HEK293 (cell line): Measurements from ENCODE around the gene TFAP2C.

ENCODE experiments used
- BCL11B ChIP-seq: fragments of 450-650 bp; formaldehyde crosslinking; IDR thresholded peaks from 2 replicates; pipeline ENCODE4 v1.5.1; 2016; ENCODE audit warnings: low read depth, missing biosample characterization, missing genetic modification characterization
- GFI1B ChIP-seq: fragments of 450-650 bp; formaldehyde crosslinking; IDR thresholded peaks from 2 replicates; pipeline ENCODE4 v1.5.1; 2016; ENCODE audit warnings: missing biosample characterization, missing genetic modification characterization
- GLI2 ChIP-seq: fragments of 450-650 bp; formaldehyde crosslinking; IDR thresholded peaks from 2 replicates; pipeline ENCODE4; 2017; ENCODE audit warnings: missing biosample characterization, missing genetic modification characterization, low read depth, borderline replicate concordance
- GLIS1 ChIP-seq: fragments of 450-650 bp; formaldehyde crosslinking; IDR thresholded peaks from 2 replicates; pipeline ENCODE4 v1.5.1; 2016; ENCODE audit warnings: missing biosample characterization, missing genetic modification characterization
- IKZF3 ChIP-seq: fragments of 450-650 bp; IDR thresholded peaks from 2 replicates; pipeline ENCODE4 v1.5.0; 2018; ENCODE audit warnings: missing biosample characterization, mild to moderate bottlenecking, missing genetic modification characterization, moderate library complexity
- KLF1 ChIP-seq: fragments of 450-650 bp; formaldehyde crosslinking; IDR thresholded peaks from 2 replicates; pipeline ENCODE4 v1.5.1; 2016; ENCODE audit warnings: missing biosample characterization, missing genetic modification characterization
- OSR2 ChIP-seq: fragments of 450-650 bp; formaldehyde crosslinking; IDR thresholded peaks from 2 replicates; pipeline ENCODE4 v1.5.1; 2016; ENCODE audit warnings: missing biosample characterization, missing genetic modification characterization
- PBX3 ChIP-seq: sonication (generic); formaldehyde crosslinking; IDR thresholded peaks from 2 replicates; pipeline ENCODE4 v1.8.1; 2022; ENCODE audit warnings: mild to moderate bottlenecking, moderate library complexity, missing genetic modification reagents
- SP2 ChIP-seq: fragments of 450-650 bp; formaldehyde crosslinking; IDR thresholded peaks from 2 replicates; pipeline ENCODE4 v1.5.1; 2016; ENCODE audit warnings: missing biosample characterization, missing genetic modification characterization
- SP3 ChIP-seq: fragments of 450-650 bp; formaldehyde crosslinking; IDR thresholded peaks from 2 replicates; pipeline ENCODE4 v1.5.1; 2016; ENCODE audit warnings: missing biosample characterization, missing genetic modification characterization
- ZBTB11 ChIP-seq: fragments of 450-650 bp; formaldehyde crosslinking; conservative IDR thresholded peaks from 2 replicates; pipeline ENCODE4 v1.5.1; 2016; ENCODE audit warnings: low read depth, missing biosample characterization, missing genetic modification characterization
- ZBTB26 ChIP-seq: fragments of 450-650 bp; formaldehyde crosslinking; optimal IDR thresholded peaks from 2 replicates; pipeline ENCODE3; 2016; ENCODE audit warnings: missing biosample characterization, mild to moderate bottlenecking, missing genetic modification characterization
- ZFP37 ChIP-seq: fragments of 450-650 bp; formaldehyde crosslinking; IDR thresholded peaks from 2 replicates; pipeline ENCODE4 v1.5.1; 2016; ENCODE audit warnings: missing biosample characterization, missing genetic modification characterization
- ZNF155 ChIP-seq: fragments of 450-650 bp; formaldehyde crosslinking; IDR thresholded peaks from 2 replicates; pipeline ENCODE4 v1.5.1; 2016; ENCODE audit warnings: missing biosample characterization, missing genetic modification characterization
- ZNF157 ChIP-seq: fragments of 450-650 bp; formaldehyde crosslinking; IDR thresholded peaks from 2 replicates; pipeline ENCODE4 v1.5.1; 2016; ENCODE audit warnings: missing biosample characterization, missing genetic modification characterization
- ZNF169 ChIP-seq: fragments of 450-650 bp; formaldehyde crosslinking; IDR thresholded peaks from 2 replicates; pipeline ENCODE4 v1.5.1; 2016; ENCODE audit warnings: missing biosample characterization, missing genetic modification characterization
- ZNF248 ChIP-seq: fragments of 450-650 bp; formaldehyde crosslinking; IDR thresholded peaks from 2 replicates; pipeline ENCODE4 v1.5.1; 2017; ENCODE audit warnings: missing biosample characterization, missing genetic modification characterization
- ZNF266 ChIP-seq: fragments of 450-650 bp; formaldehyde crosslinking; IDR thresholded peaks from 2 replicates; pipeline ENCODE4 v1.5.1; 2016; ENCODE audit warnings: missing biosample characterization, missing genetic modification characterization, low read depth
- ZNF341 ChIP-seq: fragments of 450-650 bp; formaldehyde crosslinking; IDR thresholded peaks from 2 replicates; pipeline ENCODE4; 2016; ENCODE audit warnings: low read depth, missing biosample characterization, missing genetic modification characterization
- ZNF391 ChIP-seq: fragments of 450-650 bp; formaldehyde crosslinking; IDR thresholded peaks from 2 replicates; pipeline ENCODE4 v1.5.1; 2016; ENCODE audit warnings: low read depth, missing biosample characterization, missing genetic modification characterization, borderline replicate concordance
- ZNF423 ChIP-seq: fragments of 450-650 bp; formaldehyde crosslinking; IDR thresholded peaks from 2 replicates; pipeline ENCODE4 v1.5.1; 2016; ENCODE audit warnings: missing biosample characterization, missing genetic modification characterization
- ZNF514 ChIP-seq: fragments of 450-650 bp; formaldehyde crosslinking; IDR thresholded peaks from 2 replicates; pipeline ENCODE4 v1.5.1; 2016; ENCODE audit warnings: missing biosample characterization, missing genetic modification characterization
- ZNF600 ChIP-seq: fragments of 450-650 bp; formaldehyde crosslinking; IDR thresholded peaks from 2 replicates; pipeline ENCODE4 v1.5.1; 2016; ENCODE audit warnings: missing biosample characterization, missing genetic modification characterization
- ZNF621 ChIP-seq: fragments of 450-650 bp; formaldehyde crosslinking; IDR thresholded peaks from 2 replicates; pipeline ENCODE4 v1.5.1; 2017; ENCODE audit warnings: missing biosample characterization, missing genetic modification characterization
- ZNF664 ChIP-seq: fragments of 450-650 bp; formaldehyde crosslinking; IDR thresholded peaks from 2 replicates; pipeline ENCODE4 v1.5.1; 2016; ENCODE audit warnings: missing biosample characterization, missing genetic modification characterization
- ZNF670 ChIP-seq: fragments of 450-650 bp; formaldehyde crosslinking; IDR thresholded peaks from 2 replicates; pipeline ENCODE4 v1.5.1; 2016; ENCODE audit warnings: missing biosample characterization, missing genetic modification characterization, low read depth
- ZNF707 ChIP-seq: fragments of 450-650 bp; formaldehyde crosslinking; IDR thresholded peaks from 2 replicates; pipeline ENCODE4 v1.5.1; 2016; ENCODE audit warnings: missing biosample characterization, missing genetic modification characterization
- ZNF792 ChIP-seq: fragments of 450-650 bp; formaldehyde crosslinking; IDR thresholded peaks from 2 replicates; pipeline ENCODE4 v1.5.1; 2016; ENCODE audit warnings: missing biosample characterization, missing genetic modification characterization
- ZSCAN23 ChIP-seq: fragments of 450-650 bp; formaldehyde crosslinking; IDR thresholded peaks from 2 replicates; pipeline ENCODE4 v1.5.1; 2016; ENCODE audit warnings: missing biosample characterization, missing genetic modification characterization
- ZSCAN5A ChIP-seq: fragments of 450-650 bp; formaldehyde crosslinking; IDR thresholded peaks from 2 replicates; pipeline ENCODE4 v1.5.1; 2016; ENCODE audit warnings: missing biosample characterization, missing genetic modification characterization
- TF ChIP-seq, protein P1 (sequence below): fragments of 450-650 bp; formaldehyde crosslinking; IDR thresholded peaks from 2 replicates; pipeline ENCODE4 v1.5.1; 2016; ENCODE audit warnings: missing biosample characterization, missing genetic modification characterization, borderline replicate concordance

TFAP2C gene

DNA sequence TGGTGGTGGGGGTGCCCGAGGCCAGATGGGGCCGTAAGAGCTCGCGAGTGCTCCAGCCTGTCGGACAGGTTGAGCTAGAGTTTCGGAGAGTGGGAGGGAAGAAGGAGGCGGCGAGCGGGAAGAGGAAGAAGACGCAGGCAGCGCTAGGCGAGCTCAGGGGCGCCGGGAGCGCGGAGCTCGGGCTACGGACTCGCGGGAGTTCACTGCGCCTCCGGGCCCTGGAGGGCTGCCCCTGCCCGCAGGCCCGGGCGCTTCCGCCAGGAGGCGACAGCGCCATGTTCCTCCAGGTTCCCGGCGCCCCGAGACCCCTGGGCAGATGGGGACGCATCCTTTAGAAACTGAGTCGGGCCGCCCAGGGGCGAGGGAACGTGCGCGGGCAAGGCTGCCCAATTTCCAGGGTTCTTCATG lies 984 bp downstream of the TFAP2C start (continued):
- TF ChIP-seq KLF1 (no peak), SP3 (tag by site-specific recombination) (0 out of 2 replicates have a peak, but pooled peaks have one; percentile 6), GLIS1 (tag by site-specific recombination) (peak; percentile 23; the same call in 1 of the 2 replicates), ZBTB11 (no peak; the same call in 1 of the 2 replicates), GLI2 (tag by site-specific recombination) (no peak), ZNF670 (tag by site-specific recombination) (no peak), ZNF792 (no peak), ZNF423 (tag by site-specific recombination) (peak; percentile 24; the same call in 1 of the 2 replicates), ZNF621 (tag by site-specific recombination) (no peak), SP2 (tag by site-specific recombination) (peak; percentile 41; the same call in 1 of the 2 replicates), PBX3 (CRISPR knock-in tag) (no peak), BCL11B (no peak), ZFP37 (tag by site-specific recombination) (0 out of 2 replicates have a peak, but pooled peaks have one; percentile 24), GFI1B (tag by site-specific recombination) (no peak), IKZF3 (tag by site-specific recombination) (no peak), ZNF155 (tag by site-specific recombination) (no peak), ZNF664 (tag by site-specific recombination) (no peak), ZNF266 (tag by site-specific recombination) (no peak), ZNF600 (tag by site-specific recombination) (no peak; the same call in 1 of the 2 replicates), ZNF341 (no peak), ZNF169 (tag by site-specific recombination) (no peak), ZNF391 (tag by site-specific recombination) (no peak), ZSCAN23 (tag by site-specific recombination) (no peak), ZNF707 (tag by site-specific recombination) (no peak), ZBTB26 (tag by site-specific recombination) (peak; percentile 88), ZNF514 (tag by site-specific recombination) (no peak), ZSCAN5A (tag by site-specific recombination) (no peak), OSR2 (no peak), ZNF157 (tag by site-specific recombination) (no peak), ZNF248 (tag by site-specific recombination) (no peak)
- TF ChIP-seq, protein P1, sequence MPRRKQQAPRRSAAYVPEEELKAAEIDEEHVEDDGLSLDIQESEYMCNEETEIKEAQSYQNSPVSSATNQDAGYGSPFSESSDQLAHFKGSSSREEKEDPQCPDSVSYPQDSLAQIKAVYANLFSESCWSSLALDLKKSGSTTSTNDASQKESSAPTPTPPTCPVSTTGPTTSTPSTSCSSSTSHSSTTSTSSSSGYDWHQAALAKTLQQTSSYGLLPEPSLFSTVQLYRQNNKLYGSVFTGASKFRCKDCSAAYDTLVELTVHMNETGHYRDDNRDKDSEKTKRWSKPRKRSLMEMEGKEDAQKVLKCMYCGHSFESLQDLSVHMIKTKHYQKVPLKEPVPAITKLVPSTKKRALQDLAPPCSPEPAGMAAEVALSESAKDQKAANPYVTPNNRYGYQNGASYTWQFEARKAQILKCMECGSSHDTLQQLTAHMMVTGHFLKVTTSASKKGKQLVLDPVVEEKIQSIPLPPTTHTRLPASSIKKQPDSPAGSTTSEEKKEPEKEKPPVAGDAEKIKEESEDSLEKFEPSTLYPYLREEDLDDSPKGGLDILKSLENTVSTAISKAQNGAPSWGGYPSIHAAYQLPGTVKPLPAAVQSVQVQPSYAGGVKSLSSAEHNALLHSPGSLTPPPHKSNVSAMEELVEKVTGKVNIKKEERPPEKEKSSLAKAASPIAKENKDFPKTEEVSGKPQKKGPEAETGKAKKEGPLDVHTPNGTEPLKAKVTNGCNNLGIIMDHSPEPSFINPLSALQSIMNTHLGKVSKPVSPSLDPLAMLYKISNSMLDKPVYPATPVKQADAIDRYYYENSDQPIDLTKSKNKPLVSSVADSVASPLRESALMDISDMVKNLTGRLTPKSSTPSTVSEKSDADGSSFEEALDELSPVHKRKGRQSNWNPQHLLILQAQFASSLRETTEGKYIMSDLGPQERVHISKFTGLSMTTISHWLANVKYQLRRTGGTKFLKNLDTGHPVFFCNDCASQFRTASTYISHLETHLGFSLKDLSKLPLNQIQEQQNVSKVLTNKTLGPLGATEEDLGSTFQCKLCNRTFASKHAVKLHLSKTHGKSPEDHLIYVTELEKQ (tag by site-specific recombination), result no peak
